B cell (primary cell): Measurements from ENCODE around the gene PGAM2. TPM values are rescaled to one million over a fixed set of nuclear protein-coding genes. Genes with fewer than 3 reads are reported as not detected.
A peak's percentile ranks its signal among the peaks of the same experiment; 100 is the strongest.

Experiments used
- ATAC-seq: fragments of 200-7000 bp; cut with Tn5 transposase; one replicate; pipeline ENCODE4 v1.10.0; 2021; ENCODE audit warnings: low read depth, mild to moderate bottlenecking, moderate number of reproducible peaks, moderate library complexity
- CTCF ChIA-PET: fragments of 350-600 bp; sonication (Branson Sonifier 250); formaldehyde crosslinking; loops from one replicate; lab custom pipeline; 2021; ENCODE audit warnings: antibody characterized with exemption, inconsistent platforms; lab: Charles Lee
- POLR2A ChIA-PET: fragments of 350-600 bp; sonication (Branson Sonifier 250); formaldehyde crosslinking; loops from one replicate; lab custom pipeline; 2021; ENCODE audit warnings: antibody characterized with exemption; lab: Charles Lee
- DNase-seq: peaks from one replicate; pipeline ENCODE4 v3.0.0; 2013
- H2AFZ ChIP-seq: 2 replicates; pipeline ENCODE4 v1.6.1; 2012; ENCODE audit warnings: mild to moderate bottlenecking, low read depth, low read length; ENCODE audit not compliant: insufficient read depth, poor library complexity, severe bottlenecking
- H3K27ac ChIP-seq, 2 donors: 1 replicate in 1 of 2; 2 replicates in 1 of 2; pipeline ENCODE4 v1.5.1; 2012 to 2013; ENCODE audit warnings: low read length in 2 of 2, mild to moderate bottlenecking in 2 of 2, moderate library complexity in 1 of 2
- H3K27me3 ChIP-seq, 4 experiments: fragments of 200-600 bp in 1 of 4; sonication (generic) in 1 of 4; replicated peaks in 1 of 4; 1 replicate in 2 of 4; 2 replicates in 2 of 4; pipeline versions ENCODE4 v1.6.1 to v1.7.0; 2013 to 2016; ENCODE audit warnings: low read length in 3 of 4, mild to moderate bottlenecking in 2 of 4, mixed read lengths in 1 of 4, moderate library complexity in 1 of 4; ENCODE audit not compliant: insufficient read depth in 4 of 4, control insufficient read depth in 3 of 4; ENCODE audit errors: control extremely low read depth in 1 of 4
- H3K36me3 ChIP-seq, 2 experiments: replicated peaks in 1 of 2; 1 replicate in 1 of 2; 2 replicates in 1 of 2; pipeline versions ENCODE4 v1.6.1 to v1.7.1; 2013; ENCODE audit warnings: low read length in 1 of 2; ENCODE audit not compliant: insufficient read depth in 2 of 2, control insufficient read depth in 1 of 2; ENCODE audit errors: control extremely low read depth in 1 of 2, extremely low read depth in 1 of 2
- H3K4me1 ChIP-seq, 2 donors: fragments of 200-600 bp in 1 of 2; sonication (generic) in 1 of 2; 1 replicate in 1 of 2; 2 replicates in 1 of 2; pipeline versions ENCODE4 v1.5.1 to v1.6.1; 2013 to 2017; ENCODE audit warnings: low read length in 2 of 2; ENCODE audit not compliant: control insufficient read depth in 2 of 2, insufficient read depth in 2 of 2
- H3K4me2 ChIP-seq: replicated peaks from 2 replicates; pipeline ENCODE3; 2012; ENCODE audit warnings: mild to moderate bottlenecking, low read depth, low read length; ENCODE audit not compliant: poor library complexity, severe bottlenecking
- H3K4me3 ChIP-seq, 5 experiments: fragments of 200-600 bp in 1 of 5; sonication (generic) in 1 of 5; 1 replicate in 3 of 5; 2 replicates in 2 of 5; pipeline versions ENCODE4 v1.5.1 to v1.7.0; 2011 to 2016; ENCODE audit warnings: low read length in 4 of 5, mild to moderate bottlenecking in 4 of 5, low read depth in 2 of 5, control low read depth in 1 of 5, moderate library complexity in 1 of 5; ENCODE audit not compliant: insufficient read depth in 1 of 5; ENCODE audit errors: control extremely low read depth in 1 of 5, extremely low read depth in 1 of 5
- H3K79me2 ChIP-seq: fragments of 200-600 bp; sonication (generic); one replicate; pipeline ENCODE4 v1.6.0; 2016; ENCODE audit warnings: low read length; ENCODE audit not compliant: control insufficient read depth, insufficient read depth
- H3K9ac ChIP-seq: fragments of 200-600 bp; sonication (generic); 2 replicates; pipeline ENCODE4 v1.6.1; 2017; ENCODE audit warnings: mild to moderate bottlenecking, low read length, moderate library complexity
- H3K9me3 ChIP-seq, 3 donors: one replicate each; pipeline versions ENCODE4 v1.6.1 to v1.7.1; 2013; ENCODE audit warnings: low read length in 2 of 3; ENCODE audit not compliant: control insufficient read depth in 2 of 3, insufficient read depth in 1 of 3; ENCODE audit errors: control extremely low read depth in 1 of 3
- H4K20me1 ChIP-seq: 2 replicates; pipeline ENCODE4 v1.6.0; 2012; ENCODE audit warnings: mild to moderate bottlenecking, low read length; ENCODE audit not compliant: insufficient read depth, control insufficient read depth, poor library complexity, severe bottlenecking
- H3K27ac Mint-ChIP-seq: one replicate; pipeline ENCODE4 v1.8.0; 2021; ENCODE audit warnings: mixed read lengths
- H3K27me3 Mint-ChIP-seq: one replicate; pipeline ENCODE4 v1.8.0; 2021; ENCODE audit warnings: mixed read lengths
- H3K4me1 Mint-ChIP-seq: one replicate; pipeline ENCODE4 v1.8.0; 2021; ENCODE audit warnings: mixed read lengths
- H3K4me3 Mint-ChIP-seq: one replicate; pipeline ENCODE4 v1.8.0; 2021; ENCODE audit warnings: mixed read lengths
- H3K9me3 Mint-ChIP-seq: one replicate; pipeline ENCODE4 v1.8.0; 2022; ENCODE audit warnings: mixed read lengths; ENCODE audit not compliant: insufficient read depth
- EZH2 ChIP-seq: IDR thresholded peaks from 2 replicates; pipeline ENCODE4 v1.6.1; 2012; ENCODE audit warnings: borderline replicate concordance, low read depth, mild to moderate bottlenecking, moderate library complexity, low read length; ENCODE audit not compliant: insufficient read depth, poor library complexity, severe bottlenecking
- WGBS: methylation state at CpG from one replicate; pipeline ENCODE4 v1.1.5; 2013; ENCODE audit warnings: missing lambda C conversion rate; ENCODE audit not compliant: insufficient coverage; 5-methylcytosine and 5-hydroxymethylcytosine counted together
- intact Hi-C: fragments of 100-400 bp; cut with micrococcal nuclease; formaldehyde crosslinking; loops from one replicate; pipeline ENCODE4 v1.10.0; 2022
- polyA plus RNA-seq: library from polyadenylated mRNA; depleted of rRNA; stranded (reverse); fragments of >200 nt; gene quantifications from 2 replicates; pipeline ENCODE4 v1.2.3, GENCODE V29; 2012
- total RNA-seq, 2 donors: library from RNA; stranded (reverse); fragments of 120-200 nt in 1 of 2; gene quantifications; 1 replicate in 1 of 2; 2 replicates in 1 of 2; pipeline versions ENCODE4 v1.2.3 to v1.2.4, GENCODE V29; 2013 to 2022
- TF ChIP-seq, protein P1 (sequence below): fragments of 200-600 bp; IDR thresholded peaks from one replicate; pipeline ENCODE4 v1.8.0; 2022; ENCODE audit warnings: antibody characterized with exemption, mild to moderate bottlenecking

Gene PGAM2
- total and polyA plus RNA-seq, 2 donors (not counting 1 experiment from before 2014, with no cell fraction given) = 0.69 to 3.2 TPM

DNA sequence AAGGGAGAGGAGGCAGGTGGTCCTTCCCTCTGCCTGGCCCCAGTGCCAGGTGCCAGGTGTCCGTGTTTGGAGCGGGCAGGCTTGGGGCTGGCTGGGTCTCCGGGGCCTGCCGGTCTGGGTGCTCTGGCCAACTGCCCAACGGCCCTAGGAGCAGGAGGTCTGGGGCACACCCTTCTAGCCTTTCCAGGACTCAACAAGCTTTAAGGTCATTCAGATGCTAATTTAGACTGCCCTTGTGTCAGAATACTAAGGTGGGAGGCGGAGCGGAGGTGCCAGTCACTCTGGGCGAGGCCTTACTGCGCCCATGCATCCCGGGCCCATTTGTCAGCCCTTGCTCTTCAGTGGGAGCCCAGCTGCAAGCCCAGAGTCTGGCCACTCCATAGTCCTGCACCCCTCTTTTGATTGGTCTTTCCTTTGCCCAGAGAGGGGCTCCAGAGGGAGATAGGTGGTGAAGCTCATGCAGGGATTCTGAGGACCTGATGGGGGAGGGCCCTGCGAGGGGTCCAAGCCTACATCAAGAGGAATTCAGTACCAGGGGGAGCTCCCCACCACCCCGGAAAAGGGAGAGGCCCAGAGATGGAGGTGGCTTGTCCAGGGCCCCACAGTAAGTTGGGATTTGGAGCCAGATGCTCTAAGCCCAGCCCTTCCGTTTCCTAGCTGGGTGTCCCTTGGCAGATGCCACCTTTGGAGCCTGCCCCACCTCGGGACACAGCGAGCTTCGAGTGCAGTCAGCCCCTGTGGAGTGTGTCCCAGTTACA is 1.3 kb downstream of the PGAM2 start:
- H3K4me1 Mint-ChIP-seq = peaks cover 73% of the 10 kb centered on the region
- ATAC-seq (no peak), DNase-seq (no peak)
- no peaks in the 10 kb centered on the region for H3K9me3 Mint-ChIP-seq
- POLR2A ChIA-PET = interaction anchor here (0.7 kb wide), 1 partner anchor 17 kb away, joined by 3 read pairs; no protein-coding TSS in a partner anchor
- Histone ChIP-seq H3K4me2 (no peak overlapping the region), H3K36me3 (peaks cover 0 to 36% of the 10 kb centered on the region in 2 experiments), H2AFZ (no peak overlapping the region), H3K27me3 (no peaks in the 10 kb centered on the region), H3K4me3 (no peak overlapping the region), H3K27ac (peak overlapping the region in 1 of 2 donors; percentile 62), H3K9ac (no peak overlapping the region), H3K9me3 (peaks cover 0 to under 1% (median 0%) of the 10 kb centered on the region in 3 donors), H3K79me2 (peaks cover 38% of the 10 kb centered on the region), H3K4me1 (peaks cover 57 to 86% of the 10 kb centered on the region in 2 donors), H4K20me1 (peaks cover 26% of the 10 kb centered on the region)
- H3K27me3 Mint-ChIP-seq = no peaks in the 10 kb centered on the region
- intact Hi-C loops = no loop called here
- no peak overlapping the region for H3K4me3 Mint-ChIP-seq
- TF ChIP-seq EZH2 = no peak
- TF ChIP-seq, protein P1, sequence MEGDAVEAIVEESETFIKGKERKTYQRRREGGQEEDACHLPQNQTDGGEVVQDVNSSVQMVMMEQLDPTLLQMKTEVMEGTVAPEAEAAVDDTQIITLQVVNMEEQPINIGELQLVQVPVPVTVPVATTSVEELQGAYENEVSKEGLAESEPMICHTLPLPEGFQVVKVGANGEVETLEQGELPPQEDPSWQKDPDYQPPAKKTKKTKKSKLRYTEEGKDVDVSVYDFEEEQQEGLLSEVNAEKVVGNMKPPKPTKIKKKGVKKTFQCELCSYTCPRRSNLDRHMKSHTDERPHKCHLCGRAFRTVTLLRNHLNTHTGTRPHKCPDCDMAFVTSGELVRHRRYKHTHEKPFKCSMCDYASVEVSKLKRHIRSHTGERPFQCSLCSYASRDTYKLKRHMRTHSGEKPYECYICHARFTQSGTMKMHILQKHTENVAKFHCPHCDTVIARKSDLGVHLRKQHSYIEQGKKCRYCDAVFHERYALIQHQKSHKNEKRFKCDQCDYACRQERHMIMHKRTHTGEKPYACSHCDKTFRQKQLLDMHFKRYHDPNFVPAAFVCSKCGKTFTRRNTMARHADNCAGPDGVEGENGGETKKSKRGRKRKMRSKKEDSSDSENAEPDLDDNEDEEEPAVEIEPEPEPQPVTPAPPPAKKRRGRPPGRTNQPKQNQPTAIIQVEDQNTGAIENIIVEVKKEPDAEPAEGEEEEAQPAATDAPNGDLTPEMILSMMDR = no peak
- WGBS = 77% methylated on average over 15 of the region's 16 CpGs
- CTCF ChIA-PET = interaction anchor here (0.6 to 1.6 kb wide), 4 partner anchors 11 to 137 kb away, joined by 3 read pairs; partner anchors contain the start of gene YKT6
- peak overlapping the region; percentile 53 for H3K27ac Mint-ChIP-seq

DNA sequence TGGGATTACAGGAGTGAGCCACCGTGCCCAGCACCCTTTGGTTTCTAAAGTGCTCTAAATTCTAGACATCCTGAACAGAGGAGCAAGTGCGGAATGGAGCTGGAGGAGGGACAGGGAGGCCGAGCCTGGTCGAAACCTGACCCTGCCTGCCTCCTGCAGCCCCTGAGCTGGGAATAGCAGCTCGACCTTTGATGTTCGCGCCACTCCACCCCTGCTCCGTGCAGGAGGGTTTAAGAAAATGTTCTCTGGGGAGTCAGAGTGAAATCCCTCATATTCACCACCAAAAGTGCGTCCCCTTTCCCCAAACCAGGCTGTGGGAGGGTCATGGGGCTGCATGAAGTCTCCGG is 1.8 kb downstream of the PGAM2 start:
- Histone ChIP-seq H3K79me2 (peaks cover 38% of the 10 kb centered on the region), H3K36me3 (peaks cover 0 to 42% of the 10 kb centered on the region in 2 experiments), H2AFZ (no peak overlapping the region), H3K9ac (no peak overlapping the region), H3K9me3 (peaks cover 0 to 4% (median 0%) of the 10 kb centered on the region in 3 donors), H3K27ac (peak overlapping the region in 1 of 2 donors; percentile 62), H3K4me3 (no peak overlapping the region), H3K4me1 (peaks cover 63 to 92% of the 10 kb centered on the region in 2 donors), H3K4me2 (no peak overlapping the region), H3K27me3 (no peaks in the 10 kb centered on the region), H4K20me1 (peaks cover 24% of the 10 kb centered on the region)
- H3K4me3 Mint-ChIP-seq = no peak overlapping the region
- no peaks in the 10 kb centered on the region for H3K27me3 Mint-ChIP-seq
- DNase-seq = no peak
- CTCF ChIA-PET = no interaction called here
- TF ChIP-seq, protein P1 = no peak
- no peak for TF ChIP-seq EZH2
- H3K4me1 Mint-ChIP-seq = peaks cover 75% of the 10 kb centered on the region
- 89% methylated on average over 2 of the region's 10 CpGs for WGBS
- POLR2A ChIA-PET = no interaction called here
- peak overlapping the region; percentile 26 for H3K27ac Mint-ChIP-seq
- ATAC-seq = no peak
- intact Hi-C loops = no loop called here
- H3K9me3 Mint-ChIP-seq = no peaks in the 10 kb centered on the region
